Adrenal gland (tissue), 12 donors: ENCODE results near the gene SLC25A19. TPM values are rescaled to one million over a fixed set of nuclear protein-coding genes. Genes with fewer than 3 reads are reported as not detected.

ENCODE experiments used
- DNase-seq, 7 donors: peaks; one replicate each; pipeline ENCODE4 v3.0.0-alpha.2; 2019 to 2020
- H3K27ac ChIP-seq, 5 donors: fragments of 200-600 bp; sonication (generic) in 4 of 5; 1 replicate in 3 of 5; 2 replicates in 2 of 5; pipeline versions ENCODE4 v1.5.1 to v1.8.0; 2016 to 2020; ENCODE audit warnings: mild to moderate bottlenecking in 1 of 5
- H3K27me3 ChIP-seq: fragments of 200-600 bp; 2 replicates; pipeline ENCODE4 v1.8.0; 2021
- H3K36me3 ChIP-seq, 2 donors: fragments of 200-600 bp; replicated peaks in 1 of 2; 1 replicate in 1 of 2; 2 replicates in 1 of 2; pipeline versions ENCODE4 v1.5.1 to v1.8.0; 2018 to 2022
- H3K4me1 ChIP-seq, 2 donors: fragments of 200-600 bp; replicated peaks in 1 of 2; 1 replicate in 1 of 2; 2 replicates in 1 of 2; pipeline versions ENCODE4 v1.5.1 to v1.8.0; 2018 to 2021
- H3K4me3 ChIP-seq, 4 donors: fragments of 200-600 bp; sonication (generic) in 3 of 4; one replicate each; pipeline ENCODE4 v1.5.1; 2016 to 2018
- H3K9me3 ChIP-seq, 3 donors: fragments of 200-600 bp; sonication (generic) in 1 of 3; replicated peaks in 1 of 3; 1 replicate in 2 of 3; 2 replicates in 1 of 3; pipeline versions ENCODE4 v1.5.1 to v1.8.0; 2016 to 2021
- CTCF ChIP-seq, 6 experiments: fragments of 450-650 bp in 4 of 6; fragments of 200-600 bp in 2 of 6; sonication (generic) in 1 of 6; IDR thresholded peaks; 1 replicate in 5 of 6; 2 replicates in 1 of 6; pipeline versions ENCODE4 v1.5.1 to v1.8.0; 2016 to 2021; ENCODE audit warnings: antibody characterized with exemption in 6 of 6, mild to moderate bottlenecking in 2 of 6, moderate library complexity in 1 of 6
- POLR2A ChIP-seq, 2 donors: fragments of 450-650 bp; IDR thresholded peaks; one replicate each; pipeline ENCODE4 v1.6.1; 2017; ENCODE audit warnings: antibody characterized with exemption in 2 of 2, mild to moderate bottlenecking in 2 of 2, moderate library complexity in 1 of 2
- WGBS, 4 donors: extraction: QIAGEN DNeasy Blood & Tissue Kit in 2 of 4; methylation state at CpG; one replicate each; pipeline versions ENCODE4 v1.1.5 to v1.1.7; 2013 to 2017; 5-methylcytosine and 5-hydroxymethylcytosine counted together
- intact Hi-C, 2 donors: fragments of 100-400 bp; cut with DNase I; formaldehyde crosslinking; loops; one replicate each; pipeline versions ENCODE4 v1.14.1 to v1.15.0; 2022 to 2023
- polyA plus RNA-seq, 3 donors: library from polyadenylated mRNA; stranded (reverse); fragments of 200-250 nt in 2 of 3; fragments of 350-450 nt in 1 of 3; fragmentation: Illumina TruSeq in 1 of 3; extraction: RNeasy Lipid Tissue Mini Kit (QIAGEN cat#74804) in 1 of 3; gene quantifications; one replicate each; pipeline ENCODE4 v1.2.3, GENCODE V29; 2013 to 2014
- total RNA-seq, 9 donors: library from RNA; depleted of rRNA in 4 of 9; stranded (reverse); fragments of >200 nt in 4 of 9; fragments of 120-200 nt in 1 of 9; fragmentation: NEBNext Ultra II Directional in 1 of 9; extraction: Animal tissue kit (Norgen Biotek cat#: 25700) in 1 of 9; gene quantifications; one replicate each; pipeline versions ENCODE4 v1.1.0 to v1.2.4, GENCODE V29; 2013 to 2023
- donor health status: healthy with polysubstance abuse.
- donor health status: Bipolar disorder and iron deficiency.
- donor health status: DM: yes; HTN: yes; CAD: no.
- donor health status: DM: no; HTN: no; CAD: no.
- donor health status: DM: no; HTN: no; CAD: no.
- donor health status: DM: yes; HTN: yes; CAD: no.

SLC25A19 gene
- total and polyA plus RNA-seq, 12 donors = 15.8 to 63.9 (median 25.3) TPM

GRCh38 chr17:75245011-75245410, 44.2 kb downstream of the SLC25A19 start:
- 87 to 93% (median 89%) methylated on average over 6 of the region's 6 CpGs for WGBS, 4 donors
- no peaks in the 10 kb centered on the region for H3K9me3 ChIP-seq
- no peak overlapping the region for H3K27ac ChIP-seq

GRCh38 chr17:75244133-75244866, 44.9 kb downstream of the SLC25A19 start:
- no peaks in the 10 kb centered on the region for H3K4me1 ChIP-seq
- no peak overlapping the region for H3K27ac ChIP-seq
- no peak for DNase-seq
- no peaks in the 10 kb centered on the region for H3K27me3 ChIP-seq
- 83 to 89% (median 87%) methylated on average over 22 of the region's 22 CpGs for WGBS, 4 donors
- peaks cover 0 to 70% of the 10 kb centered on the region in 2 donors for H3K36me3 ChIP-seq
- H3K4me3 ChIP-seq = no peak overlapping the region
- H3K9me3 ChIP-seq = no peaks in the 10 kb centered on the region
- intact Hi-C loops = no loop called here
- no peak for TF ChIP-seq CTCF (IDR thresholded peaks at IDR 0.05)
- TF ChIP-seq POLR2A (IDR thresholded peaks at IDR 0.05) = no peak

More at GRCh38 chr17:75245011-75245410, 44.2 kb downstream of the SLC25A19 start:
- no peak for DNase-seq
- H3K27me3 ChIP-seq = no peaks in the 10 kb centered on the region
- peaks cover 0 to 63% of the 10 kb centered on the region in 2 donors for H3K36me3 ChIP-seq
- TF ChIP-seq CTCF (IDR thresholded peaks at IDR 0.05) (no peak), POLR2A (IDR thresholded peaks at IDR 0.05) (no peak)
- H3K4me1 ChIP-seq = no peaks in the 10 kb centered on the region
- no peak overlapping the region for H3K4me3 ChIP-seq
- intact Hi-C loops = no loop called here

GRCh38 chr17:75242461-75243042, 46.7 kb downstream of the SLC25A19 start:
- Histone ChIP-seq H3K36me3 (peaks cover 0 to 86% of the 10 kb centered on the region in 2 donors), H3K27me3 (no peaks in the 10 kb centered on the region), H3K4me3 (no peak overlapping the region), H3K4me1 (no peaks in the 10 kb centered on the region), H3K27ac (peak overlapping the region in 3 of 5 donors; percentile 16 to 67 (median 54)), H3K9me3 (no peaks in the 10 kb centered on the region)
- intact Hi-C loops = no loop called here
- no peak for DNase-seq
- WGBS, 4 donors = 78 to 85% (median 81%) methylated on average over 14 to 17 of the region's 17 CpGs
- TF ChIP-seq CTCF (IDR thresholded peaks at IDR 0.05) (no peak), POLR2A (IDR thresholded peaks at IDR 0.05) (no peak)

GRCh38 chr17:75241996-75242460, 47.2 kb downstream of the SLC25A19 start:
- no peaks in the 10 kb centered on the region for H3K9me3 ChIP-seq
- H3K27ac ChIP-seq = peak overlapping the region in 3 of 5 donors; percentile 16 to 67 (median 54)
- TF ChIP-seq POLR2A (IDR thresholded peaks at IDR 0.05) = no peak
- no peak for TF ChIP-seq CTCF (IDR thresholded peaks at IDR 0.05)
- intact Hi-C loops = no loop called here
- no peaks in the 10 kb centered on the region for H3K4me1 ChIP-seq
- WGBS, 4 donors = 40 to 63% (median 53%) methylated on average over 2 to 15 of the region's 15 CpGs
- peak; percentile 52 to 84 (median 80) for DNase-seq
- H3K4me3 ChIP-seq = no peak overlapping the region
- H3K27me3 ChIP-seq = no peaks in the 10 kb centered on the region
- peaks cover 0 to 91% of the 10 kb centered on the region in 2 donors for H3K36me3 ChIP-seq
